Activated CD4-positive, alpha-beta T cell treated with anti-CD3 and anti-CD28 coated beads for 24 hours (primary cell): Measurements from ENCODE around the gene ARHGAP24.
"Not testable (repeated sequence)": the region's sequence is repeated elsewhere in the genome, so short reads cannot be mapped to it uniquely, and the experiment has no call there.

Experiments used
- DNase-seq, 2 donors: peaks; one replicate each; pipeline ENCODE4 v3.0.0-alpha.2; 2020; ENCODE audit warnings: low read depth in 2 of 2

ARHGAP24 gene

DNA sequence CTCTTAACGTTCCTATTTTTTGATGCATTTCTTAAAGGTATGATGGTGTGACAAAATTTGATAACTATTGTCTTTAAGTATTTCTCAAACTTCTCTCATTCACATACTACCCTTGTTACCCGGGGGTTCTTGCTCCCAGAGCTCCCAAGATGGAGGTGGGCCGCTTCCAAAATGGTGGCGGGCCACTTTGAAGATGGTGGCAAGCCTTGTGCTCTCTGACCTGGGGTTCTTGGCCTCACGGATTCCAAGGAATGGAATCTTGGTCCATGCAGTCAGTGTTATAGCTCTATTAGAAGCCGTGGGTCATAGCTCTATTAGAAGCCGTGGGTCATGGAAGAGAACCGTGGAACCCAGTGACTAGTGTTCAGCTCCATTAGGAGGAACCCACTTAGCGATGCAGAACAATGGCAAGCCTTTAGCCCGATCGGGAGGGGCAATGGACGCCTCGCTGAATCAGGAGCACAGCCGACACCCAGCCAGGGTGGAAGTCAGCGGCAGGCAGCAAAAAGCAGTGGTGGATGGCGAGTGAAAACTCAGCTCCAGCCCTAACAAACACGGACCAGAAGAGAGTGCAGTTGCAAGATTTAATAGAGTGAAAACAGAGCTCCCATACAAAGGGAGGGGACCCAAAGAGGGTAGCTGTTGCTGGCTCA, 481.5 kb downstream of the ARHGAP24 start:
- no peak for DNase-seq

DNA sequence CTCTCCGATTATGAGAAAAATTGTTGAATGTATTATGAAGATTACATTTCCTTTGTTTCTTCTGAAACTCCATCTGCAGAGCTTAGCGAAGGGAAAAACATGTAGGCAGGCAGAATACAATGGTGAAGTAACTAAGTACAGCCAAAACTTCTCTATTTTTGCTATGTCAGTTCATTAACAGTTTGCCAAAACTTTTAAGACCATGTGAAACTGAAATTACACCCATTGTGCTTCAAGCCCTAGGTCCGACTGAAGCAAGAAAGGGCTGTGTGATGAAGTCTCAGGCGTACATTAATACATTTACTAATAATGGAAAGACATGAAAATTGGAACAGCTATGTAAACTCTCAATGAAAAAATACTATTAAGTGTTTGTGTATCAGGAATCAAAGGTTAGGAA, 486.9 kb downstream of the ARHGAP24 start:
- no peak for DNase-seq

DNA sequence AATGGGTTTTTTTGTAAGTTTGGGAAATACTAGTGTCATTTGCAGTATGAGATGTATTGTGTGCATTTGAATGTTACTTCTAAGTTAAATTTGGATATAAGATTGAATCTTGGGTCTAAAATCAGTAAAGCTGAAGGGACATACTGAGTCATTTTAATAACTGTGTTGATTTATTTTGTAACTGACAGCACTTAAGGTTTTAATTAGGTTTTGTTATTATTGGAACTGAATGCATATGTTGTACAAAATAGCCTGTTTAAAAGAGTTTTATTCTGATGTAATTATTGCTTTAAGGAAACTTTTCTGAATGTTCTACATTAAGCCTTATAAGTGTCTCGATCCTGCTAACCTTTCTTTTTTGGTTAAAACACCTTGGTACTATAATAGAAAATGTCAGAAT, 488.3 kb downstream of the ARHGAP24 start:
- DNase-seq, result no peak

DNA sequence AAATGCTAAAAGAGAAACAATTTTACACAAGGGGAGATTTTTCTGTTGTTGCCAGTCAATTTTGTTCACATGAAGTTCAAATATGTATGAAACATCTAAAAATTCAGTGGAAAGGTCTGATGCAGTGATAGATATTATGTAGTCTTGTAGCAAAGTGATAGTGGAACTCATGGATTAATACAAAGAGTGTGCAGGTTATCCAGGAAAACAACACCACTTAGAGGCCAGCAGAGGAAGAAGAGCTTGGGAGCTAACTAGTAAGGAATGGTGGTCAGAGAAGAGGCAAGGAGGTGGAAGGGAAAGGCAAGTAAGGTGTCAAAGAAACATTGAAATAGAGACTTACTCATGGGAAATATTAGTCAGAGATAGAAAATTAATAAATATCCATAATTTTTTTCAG, 489.3 kb downstream of the ARHGAP24 start:
- no peak for DNase-seq

DNA sequence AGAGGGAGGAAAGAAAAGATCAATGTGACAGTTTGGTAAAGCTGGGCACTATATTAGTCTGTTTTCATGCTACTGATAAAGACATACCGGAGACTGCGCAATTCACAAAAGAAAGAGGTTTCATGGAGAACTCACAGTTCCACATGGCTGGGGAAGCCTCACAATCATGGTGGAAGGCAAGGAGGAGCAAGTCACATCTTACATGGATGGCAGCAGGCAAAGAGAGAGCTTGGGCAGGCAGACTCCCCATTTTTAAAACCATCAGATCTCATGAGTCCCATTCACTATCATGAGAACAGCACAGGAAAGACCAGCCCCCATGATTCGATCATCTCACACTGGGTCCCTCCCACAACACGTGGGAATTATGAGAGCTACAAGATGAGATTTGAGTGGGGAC, 490.1 kb downstream of the ARHGAP24 start:
- DNase-seq, result not testable (repeated sequence)

DNA sequence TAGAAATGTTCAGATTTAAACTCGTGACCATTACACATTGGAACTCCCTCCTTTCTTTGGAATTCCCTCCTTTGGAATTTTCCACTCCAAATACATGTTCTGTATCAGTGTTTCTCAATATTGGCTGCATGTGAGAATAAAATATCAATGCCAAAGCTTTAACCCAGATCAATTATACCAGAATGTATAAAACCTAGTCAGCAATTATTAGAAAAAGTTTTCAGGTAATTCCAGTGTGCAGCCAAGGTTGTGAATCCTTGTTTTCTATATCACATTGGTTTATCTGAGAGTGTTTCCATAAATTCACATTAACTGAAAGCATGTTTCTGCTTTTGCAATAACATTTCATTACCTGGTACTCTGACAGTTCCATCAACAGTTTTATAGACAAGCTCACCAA, 490.6 kb downstream of the ARHGAP24 start:
- no peak for DNase-seq

DNA sequence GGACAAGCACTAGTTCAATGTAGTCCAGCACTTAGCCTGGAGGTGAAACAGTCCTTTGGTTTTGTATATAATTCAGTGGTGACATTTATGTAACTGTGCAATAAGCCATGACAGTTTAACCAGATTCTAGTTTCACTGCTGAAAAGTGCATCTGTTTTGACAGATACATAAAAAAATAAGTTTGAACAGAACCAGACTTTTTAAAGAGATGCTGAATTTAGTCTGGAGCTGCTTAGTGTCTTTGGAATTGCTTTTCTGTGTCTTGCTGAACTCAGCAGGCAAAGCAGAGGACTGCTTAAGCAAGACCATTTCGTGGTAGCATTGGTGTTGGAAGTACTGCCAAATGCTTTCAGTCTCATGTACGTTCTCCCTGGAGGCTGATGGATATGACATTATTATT, 491.4 kb downstream of the ARHGAP24 start:
- DNase-seq, result no peak

DNA sequence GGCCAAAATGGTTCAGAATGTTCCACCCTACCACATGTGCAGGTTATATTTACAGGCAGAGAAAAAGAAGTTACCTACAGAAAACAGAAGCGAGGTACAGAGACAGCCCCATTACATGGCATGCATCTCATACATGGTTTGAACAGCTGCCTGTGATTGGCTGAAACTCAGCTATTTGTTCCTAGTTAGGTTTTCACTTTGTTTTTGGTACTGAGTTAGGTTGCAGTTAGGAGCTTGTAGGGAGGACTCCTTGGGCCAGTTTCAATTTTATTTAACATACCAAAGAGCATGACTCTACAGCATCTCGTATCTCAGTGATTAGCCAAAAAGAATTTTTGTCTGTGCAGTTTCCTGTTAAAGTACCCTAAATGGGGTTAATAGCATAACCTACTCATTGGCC, 492.9 kb downstream of the ARHGAP24 start:
- DNase-seq, result no peak

DNA sequence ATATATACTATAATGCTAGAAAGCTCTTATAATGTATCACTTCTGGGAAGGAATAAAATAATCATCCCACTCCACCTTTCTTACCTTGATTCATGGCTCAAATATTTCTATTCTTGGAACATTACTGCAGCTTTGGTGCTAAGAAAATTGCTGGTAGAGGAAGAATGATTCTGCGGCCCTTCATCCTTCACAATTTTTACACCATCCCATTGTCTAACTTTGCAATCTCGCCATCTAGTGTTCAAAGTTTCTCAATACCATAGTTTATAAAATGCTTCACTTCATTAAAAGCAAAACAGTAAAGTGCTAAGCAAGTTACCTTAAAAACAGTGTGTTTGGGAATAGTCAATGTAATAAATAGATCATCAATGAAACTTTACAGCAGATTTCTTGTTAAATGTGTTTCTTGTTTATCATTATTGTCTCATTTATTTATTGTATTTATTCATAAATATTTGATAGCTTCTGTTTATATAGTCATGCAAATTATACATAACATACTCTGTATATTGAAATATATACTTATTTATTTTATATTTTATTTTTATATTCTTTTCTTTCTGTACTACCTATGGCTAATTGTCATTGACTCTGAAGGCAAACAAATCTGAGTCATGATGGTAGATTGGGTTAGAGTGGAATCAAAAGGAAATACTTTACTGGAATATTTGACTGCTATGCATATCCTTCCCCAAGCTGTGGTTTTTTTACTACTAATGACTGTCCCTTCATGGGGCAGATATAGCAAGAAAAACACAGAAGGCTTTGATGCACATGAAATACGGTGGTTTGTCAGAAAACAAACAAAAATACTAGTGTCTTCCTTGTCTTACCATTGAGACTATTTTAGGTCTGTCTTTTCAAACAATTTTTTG, 494.2 kb downstream of the ARHGAP24 start:
- no peak for DNase-seq

DNA sequence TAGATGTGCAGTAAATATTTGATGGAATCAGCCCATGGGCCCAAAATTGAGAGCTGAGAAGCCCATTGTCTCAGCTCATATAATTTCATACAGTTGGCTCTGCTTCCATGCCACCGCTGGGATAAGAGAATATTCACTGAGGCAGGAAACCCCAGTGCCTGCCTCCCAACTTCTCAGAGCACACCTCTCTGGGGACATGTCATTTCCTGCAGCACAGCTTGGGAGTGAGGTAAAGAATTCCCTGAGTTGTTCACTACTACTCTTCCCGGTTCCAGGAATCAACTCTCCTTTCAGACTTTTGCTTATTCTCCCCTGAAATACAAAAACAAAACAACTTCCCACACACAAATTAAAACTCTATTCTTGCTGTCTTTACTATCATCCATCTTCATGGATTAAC, 495.6 kb downstream of the ARHGAP24 start:
- DNase-seq, result no peak

DNA sequence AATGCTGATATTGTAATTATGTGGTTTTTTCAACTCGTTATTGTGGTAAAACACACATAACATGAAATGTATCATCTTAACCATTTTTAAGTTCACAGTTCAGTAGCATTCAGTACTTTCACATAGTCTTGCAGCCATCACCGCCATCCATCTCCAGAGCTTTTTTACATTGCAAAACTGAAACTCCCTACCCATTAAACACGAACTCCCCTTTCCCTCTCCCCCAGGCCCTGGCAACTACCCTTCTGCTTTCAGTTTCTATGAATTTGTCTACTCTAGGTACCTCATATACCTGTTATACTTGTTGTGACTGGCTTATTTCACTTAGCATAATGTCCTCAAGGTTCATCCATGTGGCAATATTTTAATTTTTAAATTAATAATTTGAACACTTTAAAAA, 504.3 kb downstream of the ARHGAP24 start:
- no peak for DNase-seq

DNA sequence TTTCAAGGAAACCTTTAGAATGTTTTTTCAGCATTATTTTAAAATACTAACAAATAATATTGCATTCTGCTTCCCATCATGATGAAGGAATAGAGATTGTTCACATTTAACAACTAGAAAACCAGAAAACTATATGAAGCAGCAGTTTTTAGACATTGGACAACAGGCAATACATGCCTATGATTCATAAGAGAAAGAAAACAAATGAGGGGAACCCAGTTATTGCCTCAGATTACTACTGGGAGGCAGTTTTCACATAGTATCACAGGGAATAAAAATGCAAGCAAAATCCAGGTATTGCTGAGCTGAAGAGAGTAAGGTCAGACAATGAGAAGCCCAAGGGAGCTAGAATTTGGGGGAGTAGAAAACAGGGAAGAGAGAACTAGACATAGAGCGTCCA, 511.3 kb downstream of the ARHGAP24 start:
- no peak for DNase-seq

DNA sequence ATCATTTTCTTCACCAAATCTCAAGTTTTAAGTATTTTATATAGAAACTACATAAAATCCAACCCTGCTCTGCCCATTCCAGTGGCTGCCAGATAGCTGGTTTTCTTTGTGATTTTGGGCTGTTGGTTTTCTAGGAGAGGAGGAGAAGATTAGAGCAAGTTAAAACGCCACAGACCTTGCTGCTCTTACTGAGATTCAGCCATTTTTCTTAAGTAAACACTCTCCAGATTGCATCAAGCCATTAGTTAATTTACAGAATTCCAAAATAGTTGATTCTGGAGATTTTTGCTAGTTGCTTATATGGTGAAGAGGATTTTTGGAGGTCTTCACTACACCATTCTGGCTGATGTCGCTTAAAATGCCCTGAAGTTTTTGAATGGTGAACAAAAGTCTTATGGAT, 518.7 kb downstream of the ARHGAP24 start:
- no peak for DNase-seq

DNA sequence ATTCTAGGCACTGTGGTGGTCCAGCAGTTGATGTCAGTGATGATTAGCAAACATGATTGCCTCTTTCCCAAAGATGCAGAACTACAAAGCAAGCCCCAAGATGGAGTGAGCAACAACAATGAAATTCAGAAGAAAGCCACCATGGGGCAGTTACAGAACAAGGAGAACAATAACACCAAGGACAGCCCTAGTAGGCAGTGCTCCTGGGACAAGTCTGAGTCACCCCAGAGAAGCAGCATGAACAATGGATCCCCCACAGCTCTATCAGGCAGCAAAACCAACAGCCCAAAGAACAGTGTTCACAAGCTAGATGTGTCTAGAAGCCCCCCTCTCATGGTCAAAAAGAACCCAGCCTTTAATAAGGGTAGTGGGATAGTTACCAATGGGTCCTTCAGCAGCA, 519.6 kb downstream of the ARHGAP24 start:
- DNase-seq, result no peak

DNA sequence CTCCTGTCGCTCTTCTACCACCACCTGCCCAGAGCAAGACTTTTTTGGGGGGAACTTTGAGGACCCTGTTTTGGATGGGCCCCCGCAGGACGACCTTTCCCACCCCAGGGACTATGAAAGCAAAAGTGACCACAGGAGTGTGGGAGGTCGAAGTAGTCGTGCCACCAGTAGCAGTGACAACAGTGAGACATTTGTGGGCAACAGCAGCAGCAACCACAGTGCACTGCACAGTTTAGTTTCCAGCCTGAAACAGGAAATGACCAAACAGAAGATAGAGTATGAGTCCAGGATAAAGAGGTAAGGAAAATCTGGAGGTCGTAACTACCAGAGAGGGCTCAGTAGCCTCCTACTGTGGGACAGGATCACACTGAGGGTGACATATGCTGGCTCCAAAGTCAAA, 520.4 kb downstream of the ARHGAP24 start:
- no peak for DNase-seq

DNA sequence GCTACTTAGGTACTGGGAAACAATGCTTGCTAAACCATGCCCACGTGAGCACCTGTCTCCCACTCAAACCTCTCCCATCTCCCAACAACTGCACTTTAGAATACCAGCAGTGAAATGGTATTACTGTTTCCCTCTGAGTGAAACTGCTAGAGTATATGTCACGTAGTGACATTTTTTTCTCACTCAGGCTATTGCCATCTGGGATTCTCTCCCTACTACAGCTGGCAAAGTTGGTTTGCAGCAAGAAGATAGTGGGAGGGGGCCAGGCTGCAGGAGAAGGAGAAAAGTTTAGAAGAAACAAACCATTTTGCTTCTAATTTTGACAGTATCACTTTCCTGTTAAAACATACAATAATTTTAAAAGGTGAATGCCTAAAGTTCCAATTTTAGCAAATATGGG, 526.6 kb downstream of the ARHGAP24 start:
- DNase-seq, result no peak

DNA sequence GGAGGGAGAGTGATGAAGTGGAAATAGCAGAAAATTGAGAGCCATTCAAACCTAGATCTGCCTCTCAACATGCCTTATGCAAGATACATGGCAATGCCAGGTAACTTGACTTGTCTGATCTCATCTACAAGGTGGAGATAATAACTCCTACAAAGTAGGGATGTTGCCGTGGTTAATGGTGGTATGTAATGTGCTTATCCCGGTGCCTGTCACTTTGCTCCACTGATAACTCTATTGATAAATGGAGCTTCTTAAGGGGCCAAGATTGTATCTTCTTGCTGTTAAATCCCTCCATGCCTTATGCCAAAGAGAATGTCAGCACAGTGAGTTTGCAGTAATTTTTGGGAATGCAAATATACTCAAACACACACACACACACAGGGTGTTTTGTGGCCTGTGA, 529.1 kb downstream of the ARHGAP24 start:
- DNase-seq, result no peak

DNA sequence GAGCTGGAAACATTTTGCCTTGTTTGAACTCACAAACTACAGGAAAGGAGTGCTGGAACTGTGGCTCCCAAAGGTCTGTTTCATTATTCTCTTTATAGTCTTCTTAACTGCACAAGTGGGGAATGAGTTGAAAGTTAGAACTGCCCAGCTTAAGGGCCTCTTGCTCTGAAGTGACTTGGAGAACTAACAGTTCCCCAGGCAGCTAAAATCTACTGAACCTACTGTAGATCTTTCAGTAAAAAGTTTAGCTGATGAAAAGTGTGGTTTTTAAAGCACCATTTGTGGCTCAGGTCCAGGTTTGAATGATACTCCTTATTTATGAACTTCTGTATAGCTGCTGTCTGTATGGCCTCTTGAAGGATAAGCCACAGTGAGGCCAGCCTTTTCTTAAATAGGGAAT, 531.1 kb downstream of the ARHGAP24 start:
- no peak for DNase-seq

DNA sequence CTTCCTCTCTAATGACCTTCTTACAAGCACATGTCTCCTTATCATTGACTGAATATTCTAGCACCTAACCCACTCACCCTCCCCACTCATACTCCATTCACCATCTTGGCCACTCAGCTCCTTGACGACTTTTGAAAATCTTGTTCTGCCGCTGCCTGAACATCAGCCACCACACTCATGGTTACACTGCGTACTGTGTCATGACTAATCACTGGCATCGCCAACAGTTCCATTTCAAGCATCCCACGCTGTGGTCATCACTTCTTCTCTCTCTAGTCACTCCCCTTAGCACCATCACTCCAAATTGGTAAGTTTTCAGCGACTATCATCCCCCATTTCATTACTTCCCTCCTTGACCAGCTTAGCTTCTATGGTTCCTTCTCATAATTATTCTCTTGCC, 532.1 kb downstream of the ARHGAP24 start:
- DNase-seq, result no peak

DNA sequence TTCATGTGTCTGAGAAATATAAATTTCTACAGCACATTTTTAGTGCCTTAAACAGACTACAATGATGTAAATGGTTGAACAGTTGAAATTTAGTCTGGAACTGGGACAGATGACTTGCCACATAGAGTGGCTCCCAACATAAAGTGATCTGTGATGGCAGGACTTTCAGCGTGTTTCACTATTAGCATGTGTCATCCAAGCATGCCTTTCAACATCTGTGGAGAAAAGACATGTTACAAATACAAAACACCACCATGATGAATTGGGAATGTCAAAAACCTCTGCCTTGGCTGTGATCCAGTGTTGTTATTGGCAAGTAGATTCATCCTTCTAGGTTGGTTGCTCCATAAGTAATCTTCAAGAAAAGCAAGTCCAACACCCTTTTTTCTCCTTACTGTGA, 536.2 kb downstream of the ARHGAP24 start:
- DNase-seq, result no peak

DNA sequence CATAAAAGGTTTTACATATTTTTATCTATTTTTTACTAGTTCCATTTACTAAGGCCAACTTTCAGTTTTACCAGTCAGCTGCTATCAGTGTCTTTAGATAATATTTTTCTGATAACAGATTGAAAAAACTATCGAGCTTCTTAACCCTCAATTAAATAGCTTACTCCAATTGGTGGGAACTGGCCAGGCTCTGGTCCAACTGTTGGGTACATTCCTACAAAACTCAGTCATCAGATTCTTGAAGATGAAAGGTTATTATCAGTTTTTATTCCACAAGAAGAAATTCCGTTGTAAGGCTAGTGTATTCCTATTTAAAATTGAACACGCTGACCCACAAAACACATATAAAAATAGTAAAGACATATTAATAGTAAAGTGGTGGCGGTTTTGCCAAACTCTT, 538.7 kb downstream of the ARHGAP24 start:
- no peak for DNase-seq

DNA sequence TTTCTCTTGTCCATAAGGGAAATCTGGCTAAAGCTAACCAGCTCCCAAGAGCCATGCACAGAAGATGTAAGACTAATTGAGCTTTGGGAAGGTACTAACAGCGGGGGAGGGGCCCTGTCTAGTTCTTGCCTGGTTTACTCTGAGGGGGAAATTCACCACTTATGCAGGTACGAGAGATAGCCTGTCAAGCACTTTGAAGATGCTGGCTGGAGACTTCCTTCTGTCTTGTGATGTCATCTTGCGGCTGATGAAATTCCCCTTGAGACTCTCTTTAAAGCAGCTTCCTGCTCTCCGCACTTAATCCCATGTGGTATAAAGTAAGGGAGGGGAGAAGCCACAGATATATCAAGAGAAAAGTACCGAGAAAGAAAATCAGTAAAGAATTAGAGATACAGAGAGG, 539.6 kb downstream of the ARHGAP24 start:
- DNase-seq, result no peak
